ENCODE results near the gene TMCO4.

DNA sequence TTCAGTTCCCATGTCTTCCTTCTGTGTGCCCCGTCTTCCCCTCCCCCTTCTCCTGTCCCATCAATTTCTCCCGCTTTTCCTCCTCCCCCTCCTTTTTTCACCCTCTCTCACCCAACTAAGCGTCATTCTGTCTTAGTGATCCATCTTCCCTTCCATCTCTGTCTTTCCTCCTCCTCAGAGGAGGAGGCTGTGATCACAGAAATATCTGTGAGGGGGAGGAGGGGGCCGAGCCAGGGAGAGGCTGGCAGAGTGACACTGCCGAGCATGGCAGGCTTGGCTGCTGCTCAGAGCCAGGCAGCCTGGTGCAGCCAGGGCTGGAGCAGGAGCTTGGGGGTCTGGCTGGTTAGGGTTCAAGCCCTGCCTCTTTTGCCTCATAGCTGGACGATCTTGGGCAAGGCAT, 127.5 kb downstream of the TMCO4 start:
- TF ChIP-seq, protein P1, sequence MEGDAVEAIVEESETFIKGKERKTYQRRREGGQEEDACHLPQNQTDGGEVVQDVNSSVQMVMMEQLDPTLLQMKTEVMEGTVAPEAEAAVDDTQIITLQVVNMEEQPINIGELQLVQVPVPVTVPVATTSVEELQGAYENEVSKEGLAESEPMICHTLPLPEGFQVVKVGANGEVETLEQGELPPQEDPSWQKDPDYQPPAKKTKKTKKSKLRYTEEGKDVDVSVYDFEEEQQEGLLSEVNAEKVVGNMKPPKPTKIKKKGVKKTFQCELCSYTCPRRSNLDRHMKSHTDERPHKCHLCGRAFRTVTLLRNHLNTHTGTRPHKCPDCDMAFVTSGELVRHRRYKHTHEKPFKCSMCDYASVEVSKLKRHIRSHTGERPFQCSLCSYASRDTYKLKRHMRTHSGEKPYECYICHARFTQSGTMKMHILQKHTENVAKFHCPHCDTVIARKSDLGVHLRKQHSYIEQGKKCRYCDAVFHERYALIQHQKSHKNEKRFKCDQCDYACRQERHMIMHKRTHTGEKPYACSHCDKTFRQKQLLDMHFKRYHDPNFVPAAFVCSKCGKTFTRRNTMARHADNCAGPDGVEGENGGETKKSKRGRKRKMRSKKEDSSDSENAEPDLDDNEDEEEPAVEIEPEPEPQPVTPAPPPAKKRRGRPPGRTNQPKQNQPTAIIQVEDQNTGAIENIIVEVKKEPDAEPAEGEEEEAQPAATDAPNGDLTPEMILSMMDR (IDR thresholded peaks at IDR 0.05; ENCODE audit: extremely low read depth in 1 of 2, insufficient read depth in 1 of 2, low read depth in 1 of 2, low read length in 2 of 2) = no peak
- no peak for TF ChIP-seq POLR2A (IDR thresholded peaks at IDR 0.05; ENCODE audit: low read depth, low read length)
- no peak for TF ChIP-seq MYC (IDR thresholded peaks at IDR 0.05; ENCODE audit: low read depth, low read length)
- TF ChIP-seq FOS (IDR thresholded peaks at IDR 0.05; ENCODE audit: borderline replicate concordance, insufficient read depth, low read length) = no peak
- no peak for TF ChIP-seq EZH2 (IDR thresholded peaks at IDR 0.05; ENCODE audit: borderline replicate concordance, low read depth, low read length, severe bottlenecking)
- TF ChIP-seq, protein P2, sequence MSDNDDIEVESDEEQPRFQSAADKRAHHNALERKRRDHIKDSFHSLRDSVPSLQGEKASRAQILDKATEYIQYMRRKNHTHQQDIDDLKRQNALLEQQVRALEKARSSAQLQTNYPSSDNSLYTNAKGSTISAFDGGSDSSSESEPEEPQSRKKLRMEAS (IDR thresholded peaks at IDR 0.05; ENCODE audit: insufficient read depth, insufficient read length) = no peak
- TF ChIP-seq POLR2AphosphoS5 (IDR thresholded peaks at IDR 0.05; ENCODE audit: insufficient read depth, low read depth, low read length) = no peak
